BE2C (cell line): ENCODE measurements around the gene KCTD13.
A peak's percentile ranks its signal among the peaks of the same experiment; 100 is the strongest.

Experiments used
- DNase-seq: peaks from one replicate; pipeline ENCODE4 v3.0.0-alpha.2; 2020
- H3K27me3 ChIP-seq: fragments of 250-450 bp; sonication (Bioruptor Pico); 2 replicates; pipeline ENCODE4 v1.5.1; 2020; ENCODE audit warnings: mild to moderate bottlenecking
- H3K36me3 ChIP-seq: fragments of 250-450 bp; sonication (Bioruptor Pico); 2 replicates; pipeline ENCODE4 v1.5.1; 2020; ENCODE audit warnings: mild to moderate bottlenecking
- H3K4me1 ChIP-seq: fragments of 250-450 bp; sonication (Bioruptor Pico); 2 replicates; pipeline ENCODE4 v1.5.1; 2020
- H3K4me3 ChIP-seq: 2 replicates; pipeline ENCODE4 v1.5.1; 2011; ENCODE audit warnings: low read depth, low read length
- H3K9me3 ChIP-seq: fragments of 250-450 bp; sonication (Bioruptor Pico); 2 replicates; pipeline ENCODE4 v1.5.1; 2020
- TF ChIP-seq, protein P1 (sequence below): IDR thresholded peaks from 2 replicates; pipeline ENCODE4 v1.5.1; 2012; ENCODE audit warnings: mild to moderate bottlenecking, low read depth, low read length

The KCTD13 gene

DNA sequence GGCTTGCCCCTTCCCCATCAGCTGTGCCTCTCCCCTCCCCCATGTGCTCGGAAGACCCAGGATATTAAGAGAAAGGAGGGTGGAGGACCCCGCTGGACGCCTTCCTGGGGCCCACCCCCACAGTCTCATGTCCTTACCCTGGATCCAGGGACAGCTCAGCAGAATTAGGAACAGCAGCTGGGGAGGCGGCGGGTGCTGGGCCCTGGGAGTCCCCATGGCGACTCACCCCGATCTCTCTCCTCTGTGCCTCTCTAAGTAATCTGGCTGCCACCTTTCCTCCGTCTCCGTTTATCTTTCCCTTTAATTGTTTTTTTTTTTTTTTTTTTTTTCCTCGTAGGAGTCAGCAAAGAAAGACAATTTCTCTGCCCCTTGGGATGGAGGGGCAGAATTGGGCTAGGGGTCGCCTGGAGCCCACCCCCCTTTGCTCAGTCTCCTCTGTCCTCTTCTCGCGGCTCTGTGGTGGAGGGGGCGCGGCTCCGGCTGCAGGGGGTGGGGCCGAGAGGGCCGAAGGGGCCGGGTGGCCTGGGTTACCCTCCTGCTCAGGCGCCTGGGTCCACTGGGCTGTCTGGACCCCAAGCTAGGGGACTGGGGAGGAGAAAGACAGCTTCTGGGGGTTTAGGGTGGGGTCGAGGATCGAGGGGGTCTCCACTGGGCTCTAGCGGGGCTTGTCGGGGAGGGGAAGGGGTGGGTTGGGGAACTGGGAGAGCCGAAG is 27.1 kb downstream of the KCTD13 start:
- peak; percentile 86 for DNase-seq
- Histone ChIP-seq H3K27me3 (no peaks in the 10 kb centered on the region), H3K9me3 (no peaks in the 10 kb centered on the region), H3K4me3 (peak overlapping the region; percentile 94), H3K4me1 (peaks cover 10% of the 10 kb centered on the region), H3K36me3 (peaks cover 20% of the 10 kb centered on the region)
- TF ChIP-seq, protein P1, sequence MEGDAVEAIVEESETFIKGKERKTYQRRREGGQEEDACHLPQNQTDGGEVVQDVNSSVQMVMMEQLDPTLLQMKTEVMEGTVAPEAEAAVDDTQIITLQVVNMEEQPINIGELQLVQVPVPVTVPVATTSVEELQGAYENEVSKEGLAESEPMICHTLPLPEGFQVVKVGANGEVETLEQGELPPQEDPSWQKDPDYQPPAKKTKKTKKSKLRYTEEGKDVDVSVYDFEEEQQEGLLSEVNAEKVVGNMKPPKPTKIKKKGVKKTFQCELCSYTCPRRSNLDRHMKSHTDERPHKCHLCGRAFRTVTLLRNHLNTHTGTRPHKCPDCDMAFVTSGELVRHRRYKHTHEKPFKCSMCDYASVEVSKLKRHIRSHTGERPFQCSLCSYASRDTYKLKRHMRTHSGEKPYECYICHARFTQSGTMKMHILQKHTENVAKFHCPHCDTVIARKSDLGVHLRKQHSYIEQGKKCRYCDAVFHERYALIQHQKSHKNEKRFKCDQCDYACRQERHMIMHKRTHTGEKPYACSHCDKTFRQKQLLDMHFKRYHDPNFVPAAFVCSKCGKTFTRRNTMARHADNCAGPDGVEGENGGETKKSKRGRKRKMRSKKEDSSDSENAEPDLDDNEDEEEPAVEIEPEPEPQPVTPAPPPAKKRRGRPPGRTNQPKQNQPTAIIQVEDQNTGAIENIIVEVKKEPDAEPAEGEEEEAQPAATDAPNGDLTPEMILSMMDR, result no peak

DNA sequence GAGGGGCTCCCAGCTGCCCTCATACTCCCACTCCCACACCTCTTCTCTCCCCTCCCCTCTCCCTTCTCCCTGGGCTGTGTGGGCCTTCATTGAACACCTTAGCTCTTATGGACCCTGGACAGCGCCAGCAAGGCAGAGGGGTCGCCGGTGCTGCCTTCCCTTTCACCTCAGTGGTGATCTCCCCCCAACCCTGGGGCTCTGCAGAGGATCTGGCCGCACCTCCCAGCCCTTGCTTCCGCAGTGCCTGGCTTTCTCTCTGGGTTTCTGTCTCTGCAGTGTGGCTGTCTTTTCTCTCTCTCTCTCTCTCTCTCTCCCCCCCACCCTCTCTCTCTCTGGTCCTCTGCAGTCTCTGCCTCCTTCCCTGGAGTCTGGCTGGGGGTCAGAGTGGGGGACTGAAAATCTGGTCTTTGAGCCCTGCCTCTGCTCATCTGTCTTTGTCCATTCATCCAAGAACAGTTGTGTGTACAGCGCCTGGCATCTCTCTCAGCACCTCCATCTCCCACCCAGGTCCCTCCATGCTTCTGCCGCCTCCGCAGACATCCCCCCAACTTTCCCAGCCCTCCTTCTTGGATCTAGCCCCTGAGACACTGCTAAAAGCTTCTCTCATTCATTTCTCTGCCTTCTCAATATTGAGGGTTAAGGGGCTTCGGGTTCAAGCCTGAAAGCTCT is 27.8 kb downstream of the KCTD13 start:
- Histone ChIP-seq H3K36me3 (peaks cover 17% of the 10 kb centered on the region), H3K27me3 (no peaks in the 10 kb centered on the region), H3K9me3 (no peaks in the 10 kb centered on the region), H3K4me1 (peaks cover 10% of the 10 kb centered on the region), H3K4me3 (peak overlapping the region; percentile 94)
- TF ChIP-seq, protein P1, result no peak
- DNase-seq, result no peak

DNA sequence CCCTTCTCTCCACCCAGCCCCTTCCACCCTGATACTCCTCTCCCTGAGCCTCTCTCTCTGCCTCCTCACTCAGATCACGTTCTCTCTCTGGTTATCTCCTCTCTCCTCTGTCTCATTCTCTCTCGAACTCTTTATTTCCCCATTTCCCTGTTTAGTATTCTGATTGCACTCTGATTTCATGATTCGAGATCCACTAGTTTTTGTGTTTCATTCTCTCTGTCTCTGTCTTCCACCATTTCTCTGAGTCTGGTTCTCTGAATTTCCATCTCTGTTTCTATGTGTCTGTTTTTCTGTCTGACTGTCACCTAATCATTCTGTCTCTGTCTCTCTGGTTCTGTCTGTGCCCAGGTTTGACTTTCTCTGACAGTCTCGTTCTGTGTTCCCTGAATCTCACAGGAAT is 28.7 kb downstream of the KCTD13 start:
- peaks cover 10% of the 10 kb centered on the region for H3K4me1 ChIP-seq
- TF ChIP-seq, protein P1, result no peak
- H3K36me3 ChIP-seq, result peaks cover 18% of the 10 kb centered on the region
- no peak overlapping the region; the same call in 1 of the 2 replicates for H3K4me3 ChIP-seq
- H3K9me3 ChIP-seq, result no peaks in the 10 kb centered on the region
- no peak for DNase-seq
- H3K27me3 ChIP-seq, result no peaks in the 10 kb centered on the region

DNA sequence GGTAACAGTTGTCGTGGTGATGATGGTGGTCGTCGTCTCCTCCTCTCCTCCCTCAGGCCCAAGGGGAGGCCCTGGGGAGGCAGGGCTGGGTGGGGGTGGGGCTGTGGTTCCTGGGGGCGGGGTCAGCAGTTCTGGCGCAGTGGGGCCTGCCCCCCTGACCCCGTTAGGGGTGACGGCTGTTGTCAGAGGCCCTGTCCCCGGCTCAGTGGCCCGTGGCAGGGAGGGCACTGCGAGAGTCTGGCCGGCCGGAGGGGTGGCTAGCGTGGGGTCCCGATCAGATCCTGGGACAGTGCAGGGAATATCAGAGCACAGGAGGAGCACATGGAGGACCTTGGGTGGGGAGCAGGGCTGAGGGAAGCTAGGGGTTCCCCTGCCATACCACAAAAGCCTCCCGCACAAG is 29.2 kb downstream of the KCTD13 start:
- H3K4me1 ChIP-seq, result peaks cover 10% of the 10 kb centered on the region
- TF ChIP-seq, protein P1, result no peak
- H3K9me3 ChIP-seq, result no peaks in the 10 kb centered on the region
- peaks cover 18% of the 10 kb centered on the region for H3K36me3 ChIP-seq
- DNase-seq, result no peak
- no peak overlapping the region for H3K4me3 ChIP-seq
- H3K27me3 ChIP-seq, result no peaks in the 10 kb centered on the region

DNA sequence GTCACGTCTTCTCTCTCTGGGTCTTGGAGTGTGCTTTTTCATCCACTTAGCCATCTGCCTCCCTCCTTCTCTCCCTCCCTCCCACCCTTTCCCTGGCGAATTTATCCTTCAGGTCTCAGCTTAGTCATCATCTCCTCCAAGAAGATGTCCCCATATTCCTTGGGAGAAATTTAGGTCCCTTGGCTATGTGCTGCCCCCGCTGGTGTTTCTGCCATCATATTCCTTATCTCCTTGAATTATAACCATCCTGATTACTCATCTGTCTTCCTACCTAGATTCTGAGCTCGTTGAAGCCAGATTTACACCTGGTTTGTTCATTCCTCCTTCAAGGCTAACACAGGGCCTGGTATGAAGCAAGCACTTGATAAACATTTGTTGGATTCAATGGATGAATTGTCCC is 31.7 kb downstream of the KCTD13 start:
- TF ChIP-seq, protein P1, result no peak
- H3K27me3 ChIP-seq, result no peaks in the 10 kb centered on the region

DNA sequence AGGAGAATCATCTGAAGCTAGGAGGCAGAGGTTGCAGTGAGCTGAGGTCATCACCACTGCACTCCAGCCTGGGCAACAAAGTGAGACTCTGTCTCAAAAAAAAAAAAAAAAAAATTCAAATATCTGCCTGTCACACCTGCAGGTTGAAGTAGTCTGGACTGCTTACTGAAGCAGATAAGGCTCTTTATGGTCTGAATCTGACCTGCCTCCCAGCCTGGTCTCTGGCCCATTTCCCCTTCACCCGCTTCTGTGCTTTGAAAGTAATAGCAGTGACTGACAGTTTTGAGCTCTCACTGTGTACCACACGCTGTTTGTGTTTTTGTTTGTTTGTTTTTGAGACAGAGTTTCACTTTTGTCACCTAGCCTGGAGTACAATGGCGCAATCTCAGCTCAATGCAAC is 32.5 kb downstream of the KCTD13 start:
- no peak for DNase-seq
- Histone ChIP-seq H3K27me3 (no peaks in the 10 kb centered on the region), H3K9me3 (no peaks in the 10 kb centered on the region), H3K4me3 (no peak overlapping the region), H3K4me1 (peaks cover 10% of the 10 kb centered on the region), H3K36me3 (peaks cover 16% of the 10 kb centered on the region)
- TF ChIP-seq, protein P1, result no peak

More for the DNA sequence above, 31.7 kb downstream of the KCTD13 start:
- no peak for DNase-seq
- Histone ChIP-seq H3K9me3 (no peaks in the 10 kb centered on the region), H3K4me1 (peaks cover 10% of the 10 kb centered on the region), H3K36me3 (peaks cover 16% of the 10 kb centered on the region), H3K4me3 (no peak overlapping the region)
